K562 treated with DMSO at 1 percent for 24 hours (cell line): ENCODE measurements around the gene NPIPB13. TPM values are rescaled to one million over a fixed set of nuclear protein-coding genes. Genes with fewer than 3 reads are reported as not detected.

ENCODE experiments used
- total RNA-seq: library from RNA; unstranded; fragments of 300-600 nt; gene quantifications from 2 replicates; pipeline ENCODE4 v1.2.3, GENCODE V29; 2022; ENCODE audit warnings: low read depth; ENCODE audit not compliant: insufficient read depth

The NPIPB13 gene
- total RNA-seq = 0.41 and 1.0 TPM in 2 replicates

GRCh38 chr16:30248379-30248778 is at the start of gene NPIPB13:
Gene NPIPB13, minus strand, starts transcription at chr16:30248479. Its CDS starts 2,906 bp downstream, at chr16:30245573.

GRCh38 chr16:30199049-30199448 is 49.2 kb downstream of the NPIPB13 start, which contains the start of gene SULT1A3:
Gene SULT1A3, plus strand, starts transcription at chr16:30199255. Its CDS starts 1,474 bp downstream, at chr16:30200729.

Other genes with a start within 250 kb of the NPIPB13 start
- 2.0 and 3.4 TPM in 2 replicates for gene DOC2A, start 237.5 kb downstream of the NPIPB13 start, total RNA-seq
- gene C16orf92, start 225.3 kb downstream of the NPIPB13 start, total RNA-seq = not detected in 2 replicates
- 1.1 and 1.7 TPM in 2 replicates for gene TLCD3B, start 217.2 kb downstream of the NPIPB13 start, total RNA-seq
- gene ALDOA, start 182.7 kb downstream of the NPIPB13 start, total RNA-seq = 2,402 and 2,593 TPM in 2 replicates
- 317 and 345 TPM in 2 replicates for gene PPP4C, start 172.5 kb downstream of the NPIPB13 start, total RNA-seq
- gene TBX6, start 156.6 kb downstream of the NPIPB13 start, total RNA-seq = 0.20 and 0.37 TPM in 2 replicates
- 136 and 153 TPM in 2 replicates for gene YPEL3, start 152.3 kb downstream of the NPIPB13 start, total RNA-seq
- 1.1 and 2.0 TPM in 2 replicates for gene GDPD3, start 134.9 kb downstream of the NPIPB13 start, total RNA-seq
- 68.6 and 68.7 TPM in 2 replicates for gene MAPK3, start 125.3 kb downstream of the NPIPB13 start, total RNA-seq
- gene CORO1A, start 64.9 kb downstream of the NPIPB13 start, total RNA-seq = 61.6 and 77.8 TPM in 2 replicates
- gene BOLA2B, start 54.8 kb downstream of the NPIPB13 start, total RNA-seq = 55.1 and 63.9 TPM in 2 replicates
- gene SLX1A, start 54.6 kb downstream of the NPIPB13 start, total RNA-seq = 90.4 and 95.5 TPM in 2 replicates
- gene SULT1A3, start 49.2 kb downstream of the NPIPB13 start, total RNA-seq = 4.1 TPM in 1 of 2 replicates, not detected in the other
- 40.1 and 42.1 TPM in 2 replicates for gene CD2BP2, start 106.8 kb upstream of the NPIPB13 start, total RNA-seq
- gene TBC1D10B, start 122.0 kb upstream of the NPIPB13 start, total RNA-seq = 78.2 and 80.1 TPM in 2 replicates
- 0.90 TPM in 1 of 2 replicates, not detected in the other for gene MYL11, start 126.3 kb upstream of the NPIPB13 start, total RNA-seq
- 2.6 TPM in 2 replicates for gene SEPTIN1, start 134.1 kb upstream of the NPIPB13 start, total RNA-seq
- 11.8 and 12.2 TPM in 2 replicates for gene ZNF48, start 146.9 kb upstream of the NPIPB13 start, total RNA-seq
- 22.0 and 26.2 TPM in 2 replicates for gene ZNF771, start 159.1 kb upstream of the NPIPB13 start, total RNA-seq
- 66.8 and 67.1 TPM in 2 replicates for gene DCTPP1, start 181.6 kb upstream of the NPIPB13 start, total RNA-seq
- 88.1 and 90.4 TPM in 2 replicates for gene SEPHS2, start 197.4 kb upstream of the NPIPB13 start, total RNA-seq
- gene ITGAL, start 224.3 kb upstream of the NPIPB13 start, total RNA-seq = not detected in 2 replicates